Stimulated activated CD8-positive, alpha-beta memory T cell treated with anti-CD3 and anti-CD28 coated beads, Interleukin-2, amount 100 ng/mL, for 1 hour (primary cell): ENCODE data around the gene DHRS4L2.
"Not testable (repeated sequence)": the region's sequence is repeated elsewhere in the genome, so short reads cannot be mapped to it uniquely, and the experiment has no call there.

Source experiments
- DNase-seq, 2 donors: peaks; one replicate each; pipeline ENCODE4 v3.0.0-alpha.2; 2020; ENCODE audit warnings: low read depth in 2 of 2

DHRS4L2 gene

GRCh38 chr14:23988607-23989363, at the start of gene DHRS4L2:
DHRS4L2 (plus strand) TSS chr14:23988929; CDS start chr14:23988948, 19 bp downstream.
- peak; percentile 36 to 43 for DNase-seq

GRCh38 chr14:23939607-23940326, 49.0 kb upstream of the DHRS4L2 start:
- no peak for DNase-seq

GRCh38 chr14:23941230-23941629, 47.5 kb upstream of the DHRS4L2 start:
- DNase-seq, result no peak

GRCh38 chr14:23941669-23942068, 47.1 kb upstream of the DHRS4L2 start:
- no peak for DNase-seq

- no peak for DNase-seq
Measured at GRCh38 chr14:23942587-23942986, 46.1 kb upstream of the DHRS4L2 start.

GRCh38 chr14:23949069-23949468, 39.7 kb upstream of the DHRS4L2 start:
- DNase-seq, result not testable (repeated sequence)

GRCh38 chr14:23950411-23951135, 38.2 kb upstream of the DHRS4L2 start:
- no peak for DNase-seq

- DNase-seq, result not testable (repeated sequence)
Measured at GRCh38 chr14:23951136-23951466, 37.6 kb upstream of the DHRS4L2 start.

GRCh38 chr14:23951590-23952201, 37.0 kb upstream of the DHRS4L2 start:
- DNase-seq, result no peak

GRCh38 chr14:23953116-23953463, 35.6 kb upstream of the DHRS4L2 start:
- not testable (repeated sequence) for DNase-seq

GRCh38 chr14:23953464-23954278, 35.1 kb upstream of the DHRS4L2 start, which contains the start of gene DHRS4:
DHRS4 (plus strand) TSS chr14:23953770; CDS start chr14:23953789, 19 bp downstream.
- DNase-seq, result peak; percentile 59 to 62

- DNase-seq, result not testable (repeated sequence)
Measured at GRCh38 chr14:23954279-23954614, 34.5 kb upstream of the DHRS4L2 start.

GRCh38 chr14:23954965-23955364, 33.8 kb upstream of the DHRS4L2 start:
- DNase-seq, result not testable (repeated sequence)

GRCh38 chr14:23955811-23956210, 32.9 kb upstream of the DHRS4L2 start:
- DNase-seq, result not testable (repeated sequence)

- DNase-seq, result not testable (repeated sequence)
Measured at GRCh38 chr14:23957913-23958569, 30.7 kb upstream of the DHRS4L2 start.

- DNase-seq, result not testable (repeated sequence)
Measured at GRCh38 chr14:23960899-23961298, 27.8 kb upstream of the DHRS4L2 start.

GRCh38 chr14:23961704-23962103, 27.0 kb upstream of the DHRS4L2 start:
- not testable (repeated sequence) for DNase-seq

- DNase-seq, result not testable (repeated sequence)
Measured at GRCh38 chr14:23969130-23969480, 19.6 kb upstream of the DHRS4L2 start.

GRCh38 chr14:23969481-23970282, 19.0 kb upstream of the DHRS4L2 start:
- DNase-seq, result peak in 1 of 2 donors; percentile 25

- DNase-seq, result not testable (repeated sequence)
Measured at GRCh38 chr14:23970283-23970659, 18.5 kb upstream of the DHRS4L2 start.
